Stimulated activated naive CD8-positive, alpha-beta T cell treated with anti-CD3 and anti-CD28 coated beads, Interleukin-15, amount 100 ng/mL, for 72 hours (primary cell): Measurements from ENCODE around the gene CEP162.

Source experiments
- ATAC-seq: fragments of 150-1000 bp; cut with Tn5 transposase; 2 replicates; pipeline ENCODE4 v1.10.0; 2021; ENCODE audit warnings: mild to moderate bottlenecking, moderate library complexity
- DNase-seq, 2 donors: peaks; one replicate each; pipeline ENCODE4 v3.0.0; 2021 to 2022
- H3K27ac Mint-ChIP-seq, 2 donors: one replicate each; pipeline ENCODE4 v1.8.0; 2022; ENCODE audit warnings: mild to moderate bottlenecking in 2 of 2, mixed read lengths in 2 of 2, moderate library complexity in 2 of 2
- H3K27me3 Mint-ChIP-seq: one replicate; pipeline ENCODE4 v1.8.0; 2022; ENCODE audit warnings: mixed read lengths
- H3K4me1 Mint-ChIP-seq: one replicate; pipeline ENCODE4 v1.8.0; 2022; ENCODE audit warnings: mild to moderate bottlenecking, mixed read lengths
- H3K4me3 Mint-ChIP-seq, 2 donors: one replicate each; pipeline ENCODE4 v1.8.0; 2022; ENCODE audit warnings: mild to moderate bottlenecking in 2 of 2, mixed read lengths in 2 of 2, moderate library complexity in 1 of 2
- H3K9me3 Mint-ChIP-seq, 2 donors: one replicate each; pipeline ENCODE4 v1.8.0; 2022; ENCODE audit warnings: mixed read lengths in 2 of 2

CEP162 gene, protein sequence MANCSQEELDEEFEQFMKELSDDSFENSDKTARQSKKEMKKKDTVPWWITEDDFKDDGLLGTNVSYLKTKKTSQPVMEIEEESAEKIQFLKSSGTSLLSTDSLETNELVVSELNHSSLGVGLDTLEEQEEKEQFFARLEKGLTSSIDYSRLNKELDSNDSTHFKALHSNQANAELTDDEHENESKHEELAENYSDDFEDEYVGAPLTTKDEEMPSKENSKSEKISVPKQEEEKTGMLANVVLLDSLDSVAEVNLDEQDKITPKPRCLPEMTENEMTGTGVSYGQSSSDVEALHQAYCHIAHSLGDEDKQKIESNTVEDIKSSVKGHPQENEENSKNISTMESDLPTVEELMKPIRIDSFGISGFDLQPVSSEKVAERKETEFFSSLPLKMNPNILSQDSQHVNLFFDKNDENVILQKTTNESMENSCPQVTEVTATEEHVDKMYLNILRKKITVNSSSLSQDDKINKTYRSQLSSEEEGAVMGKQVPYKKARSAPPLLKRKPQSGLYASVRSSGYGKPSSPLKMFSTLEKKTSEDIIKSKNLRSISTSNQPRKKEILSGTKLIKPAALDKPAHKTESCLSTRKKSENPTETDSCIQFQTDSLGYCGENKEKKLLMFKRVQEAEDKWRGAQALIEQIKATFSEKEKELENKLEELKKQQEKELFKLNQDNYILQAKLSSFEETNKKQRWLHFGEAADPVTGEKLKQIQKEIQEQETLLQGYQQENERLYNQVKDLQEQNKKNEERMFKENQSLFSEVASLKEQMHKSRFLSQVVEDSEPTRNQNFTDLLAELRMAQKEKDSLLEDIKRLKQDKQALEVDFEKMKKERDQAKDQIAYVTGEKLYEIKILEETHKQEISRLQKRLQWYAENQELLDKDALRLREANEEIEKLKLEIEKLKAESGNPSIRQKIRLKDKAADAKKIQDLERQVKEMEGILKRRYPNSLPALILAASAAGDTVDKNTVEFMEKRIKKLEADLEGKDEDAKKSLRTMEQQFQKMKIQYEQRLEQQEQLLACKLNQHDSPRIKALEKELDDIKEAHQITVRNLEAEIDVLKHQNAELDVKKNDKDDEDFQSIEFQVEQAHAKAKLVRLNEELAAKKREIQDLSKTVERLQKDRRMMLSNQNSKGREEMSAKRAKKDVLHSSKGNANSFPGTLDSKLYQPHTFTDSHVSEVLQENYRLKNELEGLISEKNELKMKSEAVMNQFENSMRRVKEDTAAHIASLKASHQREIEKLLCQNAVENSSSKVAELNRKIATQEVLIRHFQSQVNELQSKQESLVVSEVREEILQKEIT (N-terminal part only)

DNA sequence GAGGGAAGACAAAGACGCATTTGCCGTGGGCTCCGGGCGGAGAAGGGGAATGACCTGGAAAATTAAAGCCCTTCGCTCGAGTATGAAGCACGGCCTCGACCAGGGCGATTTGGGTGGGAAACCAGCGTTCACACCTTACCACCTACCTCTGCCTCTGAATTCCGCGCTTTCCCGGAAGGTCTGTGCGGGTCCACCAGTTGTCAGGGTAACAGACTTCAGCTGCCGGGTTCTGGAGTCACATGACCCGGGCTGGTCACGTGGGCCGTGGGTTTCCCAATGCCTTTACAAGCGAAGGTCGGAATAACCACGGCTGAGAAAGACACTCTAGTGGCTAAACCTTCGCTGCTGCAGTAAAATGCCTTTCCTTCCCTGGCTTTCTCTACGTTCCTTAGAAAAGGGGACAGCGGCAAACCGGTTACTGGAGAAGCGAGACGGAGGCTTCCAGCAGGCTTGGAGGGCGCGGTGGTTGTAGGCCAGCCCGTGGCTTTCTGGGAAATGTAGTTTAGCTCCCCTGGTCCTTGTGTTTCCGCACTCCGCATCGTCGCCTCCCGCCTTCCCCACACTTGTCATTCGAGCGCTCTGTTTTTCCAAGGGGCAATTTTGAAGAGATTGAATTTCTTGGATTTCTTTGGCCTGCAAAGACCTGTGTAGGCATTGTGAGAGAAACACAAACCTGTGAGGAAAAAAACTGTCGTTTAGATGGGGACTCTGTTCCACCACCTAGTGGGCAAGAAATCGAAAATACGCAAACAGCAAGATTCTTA lies at the start of gene CEP162:
Gene CEP162 (minus strand): TSS at position 210 of the 764 bp plus-strand sequence. CDS start 1,250 bp downstream, outside the sequence.
- H3K27me3 Mint-ChIP-seq, result peaks cover under 1% of the 10 kb centered on the region
- peaks cover 9% of the 10 kb centered on the region for H3K4me1 Mint-ChIP-seq
- peak; percentile 97 for ATAC-seq
- peak within 1 kb of the TSS; percentile 95 for H3K4me3 Mint-ChIP-seq
- no peaks in the 10 kb centered on the region for H3K9me3 Mint-ChIP-seq
- DNase-seq, result peak; percentile 76 to 85
- H3K27ac Mint-ChIP-seq, result peak within 1 kb of the TSS; percentile 94 to 95

DNA sequence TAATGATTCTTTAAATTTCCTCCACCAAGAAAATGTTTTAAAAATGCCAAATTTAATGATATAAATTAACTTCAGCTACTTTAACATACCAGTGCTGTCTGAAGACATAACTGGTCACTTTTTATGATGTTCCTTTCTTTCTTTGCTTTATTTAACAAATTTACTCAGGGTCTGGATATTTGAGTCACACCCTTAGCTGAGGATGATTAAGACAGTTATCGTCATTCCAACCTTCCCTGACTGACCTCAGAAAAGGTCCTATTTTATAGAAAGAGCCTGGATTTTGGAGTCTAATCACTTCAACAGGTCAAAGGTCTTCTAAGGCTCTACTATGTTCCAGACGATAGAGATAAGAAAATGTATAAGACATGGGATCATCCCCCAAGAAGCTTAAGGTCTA lies 47.4 kb upstream of the CEP162 start:
- DNase-seq, result no peak
- Mint-ChIP-seq H3K4me1 (no peaks in the 10 kb centered on the region), H3K27me3 (peaks cover 42% of the 10 kb centered on the region), H3K9me3 (peaks cover 0 to 7% of the 10 kb centered on the region in 2 donors), H3K27ac (no peak overlapping the region), H3K4me3 (no peak overlapping the region)
- ATAC-seq, result no peak

DNA sequence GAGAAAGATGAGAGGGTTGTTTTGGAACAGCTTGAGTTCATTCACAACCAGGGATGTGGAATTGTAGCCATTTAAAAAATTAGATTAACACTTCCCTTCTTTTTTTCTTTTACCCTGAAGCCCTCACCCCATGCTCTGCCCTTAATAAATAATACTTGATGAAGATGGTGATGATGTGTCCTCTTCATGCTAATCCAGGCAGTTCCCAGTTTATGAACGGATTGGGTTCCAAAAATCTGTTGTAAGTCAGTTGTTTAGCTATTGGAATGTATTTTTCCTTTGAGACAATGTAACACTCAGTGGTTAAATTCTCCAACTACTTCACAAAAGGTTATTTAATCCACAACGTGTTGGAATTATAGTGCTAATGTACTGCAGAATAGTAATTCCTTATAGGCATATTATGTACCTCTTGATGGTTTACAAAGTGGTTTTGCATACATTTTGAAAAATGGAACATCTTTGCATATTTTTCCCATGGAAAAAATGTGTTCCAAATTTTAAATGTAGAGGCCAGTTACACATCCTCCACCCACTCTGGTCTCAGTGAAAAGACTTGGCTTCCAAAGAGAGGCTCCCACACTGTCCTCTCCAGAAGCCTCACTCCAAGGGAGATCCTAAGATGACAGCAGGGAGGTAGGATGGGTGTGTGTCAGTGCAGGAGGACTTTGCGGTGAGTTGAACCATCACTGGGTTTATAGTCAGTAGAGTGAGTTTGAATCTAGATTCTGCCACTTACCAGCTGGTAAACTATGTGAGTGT lies 45.8 kb upstream of the CEP162 start:
- H3K27ac Mint-ChIP-seq, result no peak overlapping the region

DNA sequence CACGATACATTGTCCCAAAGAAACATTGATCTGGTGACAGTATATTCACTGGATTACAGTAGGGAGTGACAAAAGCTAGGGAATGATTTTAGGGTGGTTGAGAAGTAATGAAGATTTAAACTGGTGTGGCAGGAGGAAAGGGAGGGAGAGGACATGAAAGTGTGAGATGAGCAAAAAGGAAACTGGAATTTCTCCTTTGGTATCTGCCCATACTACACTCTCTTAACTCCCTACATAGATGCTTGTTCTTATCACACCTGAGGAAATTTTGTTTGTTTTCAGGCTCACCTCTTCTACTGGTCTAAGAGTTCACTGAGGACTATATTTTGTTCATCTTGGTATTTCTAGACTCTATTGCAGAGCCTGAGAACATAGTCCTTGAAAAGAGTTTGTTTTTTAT lies 44.9 kb upstream of the CEP162 start:
- no peak overlapping the region for H3K27ac Mint-ChIP-seq
- H3K4me3 Mint-ChIP-seq, result no peak overlapping the region

More for the DNA sequence above, 45.8 kb upstream of the CEP162 start:
- ATAC-seq (no peak), DNase-seq (no peak)
- H3K4me3 Mint-ChIP-seq, result no peak overlapping the region
- peaks cover 0 to 7% of the 10 kb centered on the region in 2 donors for H3K9me3 Mint-ChIP-seq
- H3K27me3 Mint-ChIP-seq, result peaks cover 38% of the 10 kb centered on the region
- H3K4me1 Mint-ChIP-seq, result no peaks in the 10 kb centered on the region

DNA sequence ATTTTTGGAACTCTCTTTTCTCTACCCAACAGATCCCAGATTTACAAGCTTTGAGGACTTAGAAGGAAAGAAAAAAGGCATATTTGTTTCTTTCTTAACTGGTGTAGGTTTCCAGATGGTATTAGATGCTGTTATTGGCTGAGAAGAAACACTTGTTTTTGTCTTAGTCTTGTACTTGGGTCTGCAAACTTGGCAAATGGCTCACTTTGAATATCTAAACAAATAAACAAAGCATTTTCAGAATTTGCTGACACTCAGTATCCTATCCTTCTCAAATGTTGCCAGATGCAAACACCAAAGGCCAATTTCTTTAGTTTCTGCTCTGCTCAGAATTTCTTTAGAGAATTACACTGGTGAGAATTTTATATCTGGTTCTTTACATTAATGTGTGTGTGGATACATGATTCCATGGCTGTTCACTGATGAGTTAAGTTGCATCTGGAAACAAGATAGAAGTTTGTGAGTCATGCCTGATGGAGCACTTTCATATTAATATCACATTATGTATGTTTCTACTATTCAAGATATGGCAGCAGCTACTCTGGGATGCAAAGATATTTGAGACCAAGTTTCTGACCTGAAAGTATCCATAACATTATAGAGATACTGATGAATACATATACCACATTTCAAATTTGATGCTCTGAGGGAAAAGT lies 43.7 kb upstream of the CEP162 start:
- Mint-ChIP-seq H3K9me3 (peaks cover 0 to 7% of the 10 kb centered on the region in 2 donors), H3K4me3 (no peak overlapping the region), H3K4me1 (no peaks in the 10 kb centered on the region), H3K27me3 (peaks cover 30% of the 10 kb centered on the region), H3K27ac (no peak overlapping the region)
- DNase-seq (no peak), ATAC-seq (no peak)

More for the DNA sequence above, 44.9 kb upstream of the CEP162 start:
- Mint-ChIP-seq H3K4me1 (no peaks in the 10 kb centered on the region), H3K27me3 (peaks cover 37% of the 10 kb centered on the region), H3K9me3 (peaks cover 0 to 7% of the 10 kb centered on the region in 2 donors)
- ATAC-seq (no peak), DNase-seq (no peak)

DNA sequence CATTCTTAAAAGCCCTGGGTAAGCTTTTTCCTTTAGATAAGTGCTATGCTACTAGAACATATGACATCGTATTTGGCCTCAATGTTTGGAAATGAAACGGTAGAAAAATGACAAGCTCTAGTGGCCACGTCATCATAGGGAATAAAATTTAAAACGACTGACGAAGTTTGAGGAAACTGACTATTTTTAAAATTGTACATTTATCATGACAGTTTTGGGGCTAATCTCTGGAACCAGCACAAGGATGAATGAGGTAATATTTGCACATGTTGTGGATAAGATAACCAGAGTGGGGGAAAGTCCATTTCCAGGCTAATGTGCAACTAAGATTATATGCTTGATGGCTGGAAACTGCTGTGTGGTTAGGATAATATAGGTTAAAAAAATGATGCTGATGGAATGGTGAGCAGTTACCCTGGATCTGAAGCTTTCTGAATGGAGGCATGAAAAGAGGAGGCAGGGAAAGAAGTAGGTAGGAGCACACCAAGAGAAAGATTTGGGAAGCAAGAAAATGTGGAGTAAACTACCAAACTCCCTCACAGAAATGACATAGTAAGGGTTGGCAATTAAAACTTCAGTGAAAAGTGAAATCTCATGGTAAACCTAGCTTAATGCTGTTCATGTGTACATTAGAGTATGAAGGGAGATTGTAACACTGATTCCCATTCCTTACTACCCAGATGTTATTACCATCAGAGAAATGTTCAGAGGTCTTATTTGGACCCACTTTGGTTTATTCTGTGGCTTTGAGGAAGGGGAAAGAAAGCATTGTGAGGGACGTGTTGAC lies 42.7 kb upstream of the CEP162 start:
- Mint-ChIP-seq H3K27ac (no peak overlapping the region), H3K4me1 (no peaks in the 10 kb centered on the region), H3K27me3 (peaks cover 38% of the 10 kb centered on the region), H3K9me3 (peaks cover 0 to 7% of the 10 kb centered on the region in 2 donors), H3K4me3 (no peak overlapping the region)
- DNase-seq, result no peak
- ATAC-seq, result no peak

DNA sequence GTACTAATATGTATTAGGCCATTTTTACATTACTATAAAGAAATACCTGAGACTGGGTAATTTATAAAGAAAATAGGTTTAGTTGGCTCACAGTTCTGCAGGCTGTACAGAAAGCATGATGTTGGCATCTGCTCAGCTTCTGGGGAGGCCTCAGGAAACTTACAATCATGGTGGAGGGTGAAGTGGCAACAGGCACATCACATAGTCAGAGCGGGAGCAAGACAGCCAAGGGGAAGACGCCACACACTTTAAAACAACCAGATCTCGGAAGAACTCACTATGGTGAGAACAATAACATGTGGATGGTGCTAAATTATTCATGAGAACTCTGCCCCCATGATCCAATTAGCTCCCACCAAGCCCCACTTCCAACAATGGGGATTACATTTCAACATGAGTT lies 41.3 kb upstream of the CEP162 start:
- DNase-seq (no peak), ATAC-seq (no peak)
- H3K9me3 Mint-ChIP-seq, result peaks cover 0 to 3% of the 10 kb centered on the region in 2 donors
- no peak overlapping the region for H3K4me3 Mint-ChIP-seq
- peaks cover 34% of the 10 kb centered on the region for H3K27me3 Mint-ChIP-seq
- H3K4me1 Mint-ChIP-seq, result no peaks in the 10 kb centered on the region
- H3K27ac Mint-ChIP-seq, result no peak overlapping the region

DNA sequence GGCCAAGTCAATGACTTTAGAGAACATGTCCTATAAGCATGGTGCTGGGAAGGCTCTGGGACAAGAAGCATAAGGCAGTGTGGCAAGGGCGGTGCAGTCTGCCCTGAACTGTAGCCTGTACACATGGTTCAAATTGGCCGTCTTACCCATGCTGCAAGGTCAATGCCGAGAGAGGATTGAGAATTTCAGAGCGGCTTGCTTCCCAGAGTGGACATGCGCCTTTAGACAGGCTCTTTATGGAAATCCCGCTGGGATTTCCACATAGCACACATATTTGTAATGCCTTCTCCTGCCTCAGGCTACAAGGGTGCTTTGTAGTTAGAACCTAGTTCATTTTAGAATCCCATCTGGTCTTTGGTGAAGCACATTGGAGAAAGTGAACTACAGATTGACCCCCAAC lies 36.1 kb upstream of the CEP162 start:
- ATAC-seq (no peak), DNase-seq (no peak)
- no peak overlapping the region for H3K4me3 Mint-ChIP-seq

DNA sequence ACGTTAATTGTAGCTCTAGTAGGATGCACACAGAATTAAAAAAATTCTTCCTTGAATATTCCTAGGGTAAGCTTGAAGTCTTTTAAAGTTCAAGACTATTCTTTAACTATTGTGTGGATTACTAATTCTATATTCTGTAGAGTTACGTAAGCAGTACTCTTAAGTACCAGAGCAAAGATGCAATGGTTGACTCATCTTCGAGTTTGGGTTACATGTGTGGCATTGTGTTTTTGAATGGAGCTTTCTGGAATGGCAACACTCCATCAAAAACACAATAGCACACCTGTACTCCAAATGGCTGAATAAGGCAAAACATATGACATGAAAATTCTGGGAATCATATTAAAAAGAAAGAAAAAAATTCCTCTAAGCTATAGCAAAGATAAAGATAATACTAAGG lies 33.5 kb upstream of the CEP162 start:
- Mint-ChIP-seq H3K27me3 (peaks cover 23% of the 10 kb centered on the region), H3K27ac (no peak overlapping the region), H3K4me3 (no peak overlapping the region), H3K4me1 (no peaks in the 10 kb centered on the region), H3K9me3 (no peaks in the 10 kb centered on the region)
- ATAC-seq (no peak), DNase-seq (no peak)

More for the DNA sequence above, 36.1 kb upstream of the CEP162 start:
- H3K4me1 Mint-ChIP-seq, result no peaks in the 10 kb centered on the region
- H3K27me3 Mint-ChIP-seq, result peaks cover 21% of the 10 kb centered on the region
- H3K27ac Mint-ChIP-seq, result no peak overlapping the region
- no peaks in the 10 kb centered on the region for H3K9me3 Mint-ChIP-seq

DNA sequence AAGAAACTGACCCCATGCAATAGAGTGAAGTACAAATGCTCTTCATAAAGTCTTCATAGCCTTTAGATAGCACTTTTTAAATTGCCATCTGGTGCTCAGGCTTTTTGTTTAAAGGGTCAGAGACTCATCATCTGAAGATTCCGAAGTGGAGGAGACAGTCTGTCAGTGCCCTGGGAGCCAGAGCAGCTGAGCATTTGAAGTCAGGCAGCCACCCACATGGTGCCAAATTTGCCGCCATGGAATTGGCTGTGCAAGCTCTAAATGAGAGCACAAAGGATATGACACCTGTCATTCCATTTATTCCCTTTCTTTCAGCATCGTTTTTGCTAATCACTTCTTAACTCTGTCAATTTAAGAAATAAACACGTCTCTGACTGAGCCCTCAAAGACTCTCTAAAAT lies 32.8 kb upstream of the CEP162 start:
- Mint-ChIP-seq H3K9me3 (no peaks in the 10 kb centered on the region), H3K4me1 (no peaks in the 10 kb centered on the region), H3K4me3 (no peak overlapping the region), H3K27me3 (peaks cover 16% of the 10 kb centered on the region), H3K27ac (no peak overlapping the region)
- DNase-seq (no peak), ATAC-seq (no peak)

DNA sequence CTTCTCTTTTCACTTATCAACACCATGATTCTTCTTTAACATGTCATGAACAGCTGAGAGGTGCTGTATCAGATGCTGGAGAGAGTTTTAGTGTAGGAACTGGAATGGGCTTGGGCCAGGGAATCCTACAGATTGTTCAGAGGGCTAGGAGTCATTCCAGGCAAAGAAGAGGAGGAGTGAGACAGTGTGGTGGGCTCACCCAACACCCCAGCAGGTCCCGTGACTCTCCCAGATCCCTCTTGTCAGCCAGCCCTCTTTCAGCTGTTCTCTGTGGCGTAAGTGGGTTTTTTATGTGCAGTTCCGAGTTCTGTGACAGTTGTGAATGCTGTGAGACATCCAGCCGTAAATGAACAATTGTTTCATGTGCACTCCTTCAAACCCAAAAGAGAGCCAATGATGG lies 31.4 kb upstream of the CEP162 start:
- ATAC-seq, result no peak
- Mint-ChIP-seq H3K9me3 (no peaks in the 10 kb centered on the region), H3K4me3 (no peak overlapping the region), H3K27ac (no peak overlapping the region), H3K27me3 (peaks cover 27% of the 10 kb centered on the region), H3K4me1 (no peaks in the 10 kb centered on the region)
- no peak for DNase-seq

DNA sequence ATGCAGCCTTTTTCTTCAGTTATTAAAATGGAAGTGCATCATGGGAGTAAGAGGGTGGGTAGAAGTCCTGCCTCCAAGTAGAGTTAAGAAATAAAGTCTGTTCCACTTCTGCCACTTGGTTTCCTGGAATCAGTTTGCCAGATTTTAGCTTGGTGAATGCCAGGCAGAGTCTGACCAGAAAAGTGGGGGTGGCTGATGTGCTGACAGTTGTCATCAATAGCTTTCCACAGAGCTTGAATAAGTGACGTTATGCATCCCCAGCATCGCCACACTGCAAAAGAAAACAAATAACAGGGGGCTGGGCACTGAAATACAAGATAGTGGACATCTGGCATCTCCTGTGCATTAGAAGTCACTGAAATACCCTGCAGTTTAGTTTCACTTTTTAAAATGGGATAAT lies 30.8 kb upstream of the CEP162 start:
- no peak overlapping the region for H3K27ac Mint-ChIP-seq
- H3K9me3 Mint-ChIP-seq, result no peaks in the 10 kb centered on the region
- peaks cover 33% of the 10 kb centered on the region for H3K27me3 Mint-ChIP-seq
- no peak overlapping the region for H3K4me3 Mint-ChIP-seq
- H3K4me1 Mint-ChIP-seq, result no peaks in the 10 kb centered on the region
- no peak for DNase-seq
- ATAC-seq, result no peak

DNA sequence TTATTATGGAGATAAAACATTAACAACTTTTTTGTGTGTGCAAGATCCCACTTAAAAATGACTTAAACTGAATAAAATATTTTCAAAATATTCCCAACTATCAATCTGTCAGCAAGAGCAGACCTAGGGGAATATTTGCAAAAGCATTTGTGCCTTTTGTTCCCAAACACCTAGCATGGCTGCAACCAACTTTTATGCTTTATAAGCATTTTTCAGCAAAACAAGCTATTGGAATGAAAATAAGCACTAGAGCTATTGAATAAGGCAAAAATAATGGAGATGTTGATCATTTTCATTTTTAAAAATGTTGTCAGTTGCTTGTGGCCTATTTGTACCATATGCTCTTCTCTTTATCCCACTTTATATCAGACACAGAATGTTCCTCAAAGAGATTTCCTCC lies 28.2 kb upstream of the CEP162 start:
- ATAC-seq (no peak), DNase-seq (no peak)
- no peak overlapping the region for H3K4me3 Mint-ChIP-seq
- H3K4me1 Mint-ChIP-seq, result no peaks in the 10 kb centered on the region
- peaks cover 39% of the 10 kb centered on the region for H3K27me3 Mint-ChIP-seq
- no peak overlapping the region for H3K27ac Mint-ChIP-seq
- H3K9me3 Mint-ChIP-seq, result no peaks in the 10 kb centered on the region
